ENCODE data around the gene KRT78. TPM values are rescaled to one million over a fixed set of nuclear protein-coding genes. Genes with fewer than 3 reads are reported as not detected.
A peak's percentile ranks its signal among the peaks of the same experiment; 100 is the strongest.
"Not testable (repeated sequence)": the region's sequence is repeated elsewhere in the genome, so short reads cannot be mapped to it uniquely, and the experiment has no call there.

The KRT78 gene
- total RNA-seq, 1 experiment from 2014 or later, result not detected

DNA sequence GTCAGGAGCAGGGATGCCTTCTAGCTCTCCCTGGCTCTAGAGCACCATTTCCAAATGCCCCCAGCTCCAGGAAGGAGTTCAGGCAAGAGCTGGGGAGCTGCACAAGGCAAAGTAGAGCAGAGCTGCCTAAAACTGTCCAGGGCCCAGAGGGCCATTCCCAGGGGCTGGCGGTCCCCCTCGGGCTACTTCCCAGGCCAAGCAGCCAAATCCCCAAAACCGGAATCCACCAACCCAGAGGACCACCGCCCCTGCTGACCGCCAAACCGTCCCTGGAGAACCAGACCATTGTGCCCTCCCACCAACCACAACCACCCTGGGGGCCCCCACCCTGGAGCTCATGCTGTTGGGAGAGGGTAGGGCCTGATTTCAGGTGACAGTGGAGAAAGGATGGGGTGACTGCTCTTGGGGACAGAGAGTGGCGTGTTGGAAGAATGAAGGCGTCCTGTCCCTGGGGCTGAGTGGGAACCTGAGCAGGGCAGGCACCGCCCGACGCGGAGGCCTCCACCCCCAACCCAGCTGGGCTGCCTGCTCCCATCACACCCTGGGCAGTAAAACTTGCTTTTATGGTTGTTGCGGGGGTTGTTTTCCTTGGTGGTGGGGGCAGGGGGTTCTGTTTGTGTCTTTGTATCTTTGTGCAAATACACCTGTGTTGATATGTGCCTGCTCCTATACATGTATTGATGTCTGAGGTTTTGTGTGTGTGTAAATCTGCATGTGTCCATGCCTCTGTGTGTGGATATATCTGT lies 24.0 kb upstream of the KRT78 start:
- DNase-seq (ENCODE audit: low read depth), result no peak

DNA sequence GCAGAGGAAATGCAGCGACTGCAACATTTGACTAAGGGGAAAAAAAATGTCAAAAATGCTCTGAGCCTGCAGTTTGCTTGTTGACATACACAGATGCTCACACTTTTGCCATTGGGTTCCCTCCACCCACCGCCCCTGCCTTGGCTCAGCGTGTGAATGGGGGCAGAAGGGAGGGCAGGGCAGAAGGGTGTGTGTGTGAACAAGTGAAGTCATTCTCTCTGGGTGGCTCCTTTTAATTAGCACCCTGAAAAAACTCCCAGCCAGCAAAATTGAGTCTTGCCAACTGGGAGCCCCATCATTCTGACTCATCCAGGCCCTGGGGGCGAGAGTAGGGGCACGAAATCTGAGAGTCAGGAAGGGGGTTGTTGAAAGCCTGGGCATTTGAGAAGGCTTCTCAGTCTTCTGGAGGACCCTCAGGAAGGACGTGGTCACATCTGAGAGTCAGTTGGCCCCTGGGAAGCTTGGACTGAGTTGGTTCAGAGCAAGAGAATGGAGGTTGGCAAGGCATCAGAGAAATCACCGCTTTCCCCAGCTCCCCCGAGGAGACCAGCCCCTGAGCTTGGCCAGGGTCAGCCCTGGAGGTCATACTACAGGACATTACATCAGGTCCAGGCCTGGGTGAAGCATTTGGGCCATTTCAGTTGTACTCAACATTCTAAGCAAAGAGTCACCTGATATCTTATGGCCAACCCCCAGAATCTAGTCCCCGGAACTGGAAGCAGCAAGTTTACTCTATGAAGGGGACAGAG lies 22.7 kb upstream of the KRT78 start:
- peak; percentile 49 for DNase-seq (ENCODE audit: low read depth)

DNA sequence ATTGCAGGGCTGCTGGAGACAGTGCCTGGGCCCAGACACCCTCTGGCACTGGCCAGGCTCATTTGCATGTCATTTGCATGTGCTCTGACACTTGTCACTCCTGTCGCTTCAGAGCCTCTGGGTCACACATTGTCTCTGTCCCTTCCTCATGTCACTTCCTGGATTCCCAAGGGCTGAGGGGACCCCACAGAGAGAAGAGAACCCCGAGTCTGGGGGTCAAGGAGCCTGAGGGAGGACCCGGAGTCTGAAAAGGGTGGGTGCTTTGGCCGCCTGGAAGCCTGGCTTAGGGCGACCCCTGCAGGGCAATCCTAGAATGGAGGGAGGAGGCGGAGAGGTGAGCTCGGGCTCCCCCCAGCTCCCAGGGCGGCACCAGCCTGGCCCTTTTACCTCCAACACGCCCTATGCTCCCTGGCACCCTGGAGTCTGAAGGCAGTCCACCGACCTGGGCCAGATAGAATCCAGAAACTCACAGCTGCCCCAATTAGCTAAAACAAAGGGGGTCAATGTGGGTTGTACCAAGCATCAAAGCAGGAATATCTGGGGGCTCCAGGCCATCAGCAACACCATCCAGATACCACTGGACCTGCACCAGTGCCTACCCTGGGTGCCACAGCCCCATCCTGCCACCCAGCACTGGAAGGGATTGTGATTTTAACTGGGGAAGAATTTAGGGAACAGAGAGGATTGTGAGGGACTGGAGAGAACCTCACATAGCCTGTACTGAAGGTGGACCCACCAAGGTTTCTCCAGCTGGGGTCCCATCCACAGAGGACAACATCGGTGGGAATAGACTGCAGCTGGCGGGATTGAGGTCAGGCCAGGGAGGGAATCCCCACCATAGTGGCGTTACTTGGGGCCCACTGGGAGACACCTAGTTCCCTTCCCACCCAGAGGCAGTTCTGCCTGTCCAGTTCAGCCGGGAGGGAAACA lies 21.8 kb upstream of the KRT78 start:
- DNase-seq (ENCODE audit: low read depth), result no peak

- no peak for DNase-seq (ENCODE audit: low read depth)
Measured at GRCh38 chr12:52867642-52868041, 18.8 kb upstream of the KRT78 start.

DNA sequence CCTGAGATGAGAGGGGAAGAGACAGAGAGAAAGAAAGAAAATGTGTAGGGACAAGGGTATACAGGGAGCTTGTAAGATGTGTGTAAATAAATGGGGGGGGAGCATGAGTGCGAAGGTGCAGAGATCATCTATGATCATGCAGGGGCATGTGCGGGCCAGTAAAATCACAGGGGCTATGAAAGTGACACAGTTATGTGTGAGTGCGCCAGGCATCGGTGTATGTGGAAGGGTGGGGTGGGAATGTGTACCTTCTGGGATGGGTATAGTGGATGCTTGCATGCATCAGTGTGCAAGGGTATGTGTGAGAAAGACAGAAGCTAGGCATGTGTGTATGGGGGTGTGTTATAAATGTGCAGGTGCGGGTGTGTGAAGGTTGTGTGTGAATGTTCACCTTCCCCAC lies 18.4 kb upstream of the KRT78 start:
- DNase-seq (ENCODE audit: low read depth), result no peak

DNA sequence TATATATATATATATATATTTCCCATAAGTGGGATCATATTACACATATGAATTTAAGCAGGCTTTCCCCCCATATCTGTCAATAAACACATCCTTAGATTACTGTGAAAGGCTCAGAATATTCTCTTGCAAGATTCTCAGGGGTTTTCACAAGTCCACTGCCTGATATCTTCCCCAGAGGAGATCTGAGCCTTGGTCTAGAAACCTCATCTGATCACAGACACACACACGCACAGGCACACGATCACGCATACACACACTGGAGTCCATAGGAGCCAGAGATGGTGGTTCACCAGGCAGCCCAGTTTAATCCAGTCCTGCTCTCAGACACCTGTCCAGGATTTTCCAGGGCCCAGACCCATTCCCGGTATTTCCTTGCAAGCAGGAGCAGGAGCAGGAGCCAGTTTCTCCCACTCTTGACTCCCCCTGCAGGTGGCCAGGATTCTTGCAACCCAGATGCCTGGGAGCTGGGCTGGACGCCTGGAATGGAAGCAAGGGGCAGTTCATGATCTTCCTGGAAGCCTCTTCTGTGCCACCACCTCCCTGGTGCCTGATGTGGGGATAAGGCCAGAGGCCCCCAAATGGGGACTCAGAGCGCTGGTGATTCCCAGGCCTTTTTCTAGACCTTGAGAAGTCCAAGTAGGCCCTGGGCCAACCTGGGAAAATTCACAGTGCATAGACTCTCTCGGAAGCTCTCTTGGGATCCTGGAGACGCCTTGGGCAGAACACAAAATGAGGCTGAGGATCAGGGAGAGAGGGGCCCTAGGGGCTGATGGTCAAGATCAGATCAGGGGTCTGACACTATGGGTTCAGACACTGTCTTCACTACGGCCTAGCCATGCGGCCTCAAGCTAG lies 16.5 kb upstream of the KRT78 start:
- peak; percentile 57 for DNase-seq (ENCODE audit: low read depth)

- DNase-seq (ENCODE audit: low read depth), result no peak
Measured at GRCh38 chr12:52862023-52862422, 13.2 kb upstream of the KRT78 start.

DNA sequence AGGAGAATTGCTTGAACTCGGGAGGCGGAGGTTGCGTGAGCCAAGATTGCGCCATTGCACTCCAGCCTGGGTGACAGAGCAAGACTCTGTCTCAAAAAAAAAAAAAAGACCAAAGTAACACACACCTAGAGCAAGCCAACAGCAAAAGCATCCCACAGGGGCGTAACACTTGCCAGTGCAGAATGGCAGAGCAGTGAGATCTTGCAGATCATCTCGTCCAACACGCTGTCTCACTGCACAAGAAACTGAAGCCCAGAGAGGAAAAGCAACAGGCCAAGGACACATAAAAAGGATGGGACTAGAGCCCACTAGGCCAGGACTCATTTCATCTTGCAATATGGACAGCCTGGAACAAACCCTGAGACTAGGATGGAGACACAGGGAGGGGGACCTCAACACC lies 12.7 kb upstream of the KRT78 start:
- no peak for DNase-seq (ENCODE audit: low read depth)

GRCh38 chr12:52860102-52860823 lies 11.5 kb upstream of the KRT78 start:
- DNase-seq (ENCODE audit: low read depth), result peak; percentile 35

DNA sequence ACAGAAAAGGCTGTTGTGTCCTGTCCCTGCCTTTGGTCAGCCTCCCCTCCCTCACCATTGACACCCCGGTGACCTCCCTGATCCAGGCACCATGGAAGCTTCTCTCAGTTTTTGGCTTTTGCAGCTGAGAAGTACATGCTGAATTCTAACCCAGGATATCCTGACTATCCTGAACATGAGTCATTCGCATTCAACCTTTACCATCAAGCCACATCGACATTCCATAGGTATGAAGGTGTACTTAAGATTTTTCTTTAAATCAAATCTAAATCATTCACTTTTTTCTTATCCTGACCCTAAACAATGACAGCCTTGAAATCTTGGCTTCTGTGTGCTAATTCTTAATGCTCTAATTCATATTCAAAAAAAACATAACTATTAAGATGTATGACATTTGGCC lies 8.7 kb upstream of the KRT78 start:
- no peak for DNase-seq (ENCODE audit: low read depth)

DNA sequence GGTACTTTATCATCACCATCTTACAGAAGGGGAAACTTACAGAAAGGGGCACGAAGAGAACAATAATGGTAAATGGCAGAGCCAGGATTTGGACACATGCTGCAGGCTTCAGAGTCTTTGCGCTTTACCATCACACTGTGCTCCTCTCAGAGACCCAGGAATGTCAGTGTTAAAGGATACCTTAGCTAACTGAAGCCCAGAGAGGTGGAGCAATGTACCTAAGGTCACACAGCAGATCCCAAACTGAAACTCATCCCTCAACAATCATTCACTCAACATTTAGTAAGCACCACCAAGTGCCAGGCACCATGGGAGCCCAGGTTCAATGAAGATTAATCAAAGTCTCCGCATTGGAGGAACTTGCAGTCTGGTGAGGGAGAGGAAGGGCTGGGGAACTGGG lies 8.0 kb upstream of the KRT78 start:
- DNase-seq (ENCODE audit: low read depth), result no peak

DNA sequence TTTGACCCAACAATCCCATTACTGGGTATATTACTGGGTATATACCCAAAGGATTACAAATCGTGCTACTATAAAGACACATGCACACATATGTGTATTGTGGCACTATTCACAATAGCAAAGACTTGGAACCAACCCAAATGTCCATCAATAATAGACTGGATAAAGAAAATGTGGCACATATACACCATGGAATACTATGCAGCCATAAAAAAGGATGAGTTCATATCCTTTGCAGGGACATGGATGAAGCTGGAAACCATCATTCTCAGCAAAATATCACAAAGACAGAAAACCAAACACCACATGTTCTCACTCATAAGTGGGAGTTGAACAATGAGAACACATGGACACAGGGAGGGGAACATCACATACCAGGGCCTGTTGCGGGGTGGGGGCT lies 7.3 kb upstream of the KRT78 start:
- DNase-seq (ENCODE audit: low read depth), result not testable (repeated sequence)

DNA sequence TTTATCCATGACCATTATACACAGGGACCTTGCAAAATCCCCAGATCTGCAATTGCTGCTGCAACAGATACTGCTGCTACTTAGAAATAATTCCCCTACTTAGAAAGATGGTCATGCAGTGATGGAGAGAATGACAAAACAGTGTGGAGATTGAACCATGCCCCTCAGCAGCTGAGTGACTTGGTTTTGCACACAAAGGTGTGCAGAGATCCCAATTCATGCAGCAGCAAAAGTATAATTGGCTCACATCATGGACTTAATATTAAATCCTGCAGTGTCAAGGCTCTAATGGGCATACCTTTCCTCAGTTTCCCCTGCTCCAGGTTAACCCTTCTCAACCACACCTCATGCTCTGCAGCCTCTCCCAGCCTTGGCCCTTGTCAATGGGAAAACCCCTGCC lies 3.0 kb upstream of the KRT78 start:
- DNase-seq (ENCODE audit: low read depth), result no peak

DNA sequence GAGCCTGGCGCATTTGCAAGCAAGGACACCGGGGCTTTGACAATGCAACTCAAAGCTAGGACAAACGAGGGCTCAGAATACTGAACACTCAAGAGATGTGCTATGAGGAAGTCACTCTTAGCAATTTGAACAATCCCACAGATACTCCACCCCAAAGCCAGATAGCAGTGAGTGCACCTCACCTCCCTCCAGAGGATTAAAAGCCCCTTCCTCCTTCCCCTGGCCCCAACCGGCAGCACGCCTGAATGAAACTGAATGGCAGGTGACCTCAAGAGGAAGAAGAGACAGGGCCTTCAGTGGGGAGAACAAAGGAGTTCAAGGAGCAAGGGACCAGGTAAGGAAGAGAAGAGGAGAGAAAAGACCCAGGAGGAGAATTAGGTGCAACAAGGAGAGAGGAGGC lies 1.9 kb upstream of the KRT78 start:
- DNase-seq (ENCODE audit: low read depth), result no peak

- no peak for DNase-seq (ENCODE audit: low read depth)
Measured at GRCh38 chr12:52849511-52849910, 717 bp upstream of the KRT78 start.

DNA sequence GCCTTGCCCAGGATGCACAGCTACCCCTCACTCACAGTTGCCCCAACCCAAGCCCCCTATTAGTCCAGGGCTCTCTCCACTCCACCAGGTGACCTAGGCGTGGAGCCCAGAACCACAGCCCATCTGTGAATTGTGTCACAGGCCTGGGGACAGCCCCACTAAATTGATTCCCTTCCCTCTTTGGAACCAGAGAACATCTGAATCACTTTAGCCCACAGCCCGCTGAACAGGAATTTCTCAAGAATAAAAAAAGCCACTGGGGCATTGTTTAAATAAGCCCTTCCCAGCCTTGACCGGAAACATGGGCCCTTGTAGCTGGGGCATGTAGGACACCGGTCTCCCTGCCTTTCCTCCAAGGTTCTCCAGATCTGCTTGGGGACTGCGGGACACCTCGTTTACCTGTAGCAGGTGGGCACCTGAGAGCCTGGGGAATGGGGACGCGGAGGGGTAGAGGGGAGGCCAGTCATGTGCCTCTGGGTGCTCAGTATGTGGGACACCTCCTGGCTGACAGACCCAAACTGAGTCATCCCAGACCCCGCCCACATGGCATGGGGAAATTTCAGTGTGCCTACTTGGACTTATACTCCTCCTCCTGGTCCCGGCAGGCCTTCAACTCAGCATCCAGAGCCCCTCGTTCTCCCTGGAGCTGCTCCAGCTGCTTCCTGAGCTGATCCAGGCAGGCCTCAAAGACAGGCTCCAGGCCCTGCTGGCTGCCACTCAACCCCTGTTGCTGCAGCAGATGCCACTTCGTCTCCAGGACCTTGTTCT lies 1.3 kb downstream of the KRT78 start:
- DNase-seq (ENCODE audit: low read depth), result peak; percentile 10

- no peak for DNase-seq (ENCODE audit: low read depth)
Measured at GRCh38 chr12:52846356-52846970, 2.3 kb downstream of the KRT78 start.

GRCh38 chr12:52845946-52846345 lies 2.8 kb downstream of the KRT78 start:
- no peak for DNase-seq (ENCODE audit: low read depth)

DNA sequence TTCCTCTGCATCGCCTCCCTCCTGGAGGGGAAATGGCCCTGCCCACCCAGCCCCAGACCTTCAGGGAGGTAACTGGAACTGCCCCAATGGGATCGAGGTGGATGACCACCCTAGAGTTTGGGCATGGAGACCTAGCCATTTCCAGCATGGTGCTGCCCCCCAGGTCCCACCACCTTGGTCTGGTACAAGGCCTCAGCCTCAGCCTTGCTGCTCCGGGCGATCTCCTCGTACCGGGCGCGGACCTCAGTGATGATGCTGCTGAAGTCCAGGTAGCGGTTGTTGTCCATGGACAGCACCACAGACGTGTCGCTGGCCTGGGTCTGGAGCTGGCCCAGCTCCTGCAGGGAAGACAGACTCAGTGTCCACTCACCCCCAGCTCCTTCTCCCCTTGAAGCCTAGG lies 4.4 kb downstream of the KRT78 start:
- no peak for DNase-seq (ENCODE audit: low read depth)

All from LHCN-M2 (cell line).